Ishikawa (cell line): ENCODE data around the gene ENC1.

Experiments
- CEBPB ChIP-seq: IDR thresholded peaks from 2 replicates; pipeline ENCODE4 v1.6.1; 2012
- EP300 ChIP-seq: IDR thresholded peaks from 2 replicates; pipeline ENCODE4 v1.6.1; 2012; ENCODE audit warnings: borderline replicate concordance
- NFIC ChIP-seq: IDR thresholded peaks from 2 replicates; pipeline ENCODE4 v1.6.1; 2012
- REST ChIP-seq: IDR thresholded peaks from 2 replicates; pipeline ENCODE4 v1.6.1; 2012; ENCODE audit warnings: low read depth, mild to moderate bottlenecking
- YY1 ChIP-seq: IDR thresholded peaks from 2 replicates; pipeline ENCODE4 v1.6.1; 2012; ENCODE audit warnings: low read depth

- TF ChIP-seq CEBPB (no peak), YY1 (no peak), EP300 (no peak), REST (no peak), NFIC (no peak)
These were observed at the start of gene ENC1 for GRCh38 chr5:74640450-74640953.
